AG10803 (cell line): ENCODE measurements around the gene C14orf180.

Experiments used
- DNase-seq: peaks from one replicate; pipeline ENCODE4 v3.0.0; 2010; ENCODE audit warnings: low read depth
- H3K4me3 ChIP-seq: 2 replicates; pipeline ENCODE4 v1.5.1; 2011; ENCODE audit warnings: mild to moderate bottlenecking, low read length, control low read depth
- CTCF ChIP-seq: conservative IDR thresholded peaks from 2 replicates; pipeline ENCODE4 v1.5.1; 2011; ENCODE audit warnings: mild to moderate bottlenecking, low read length, control low read depth, inconsistent platforms

The C14orf180 gene

GRCh38 chr14:104589338-104590195, 10.0 kb downstream of the C14orf180 start:
- no peak for DNase-seq
- no peak overlapping the region for H3K4me3 ChIP-seq
- no peak for TF ChIP-seq CTCF

DNA sequence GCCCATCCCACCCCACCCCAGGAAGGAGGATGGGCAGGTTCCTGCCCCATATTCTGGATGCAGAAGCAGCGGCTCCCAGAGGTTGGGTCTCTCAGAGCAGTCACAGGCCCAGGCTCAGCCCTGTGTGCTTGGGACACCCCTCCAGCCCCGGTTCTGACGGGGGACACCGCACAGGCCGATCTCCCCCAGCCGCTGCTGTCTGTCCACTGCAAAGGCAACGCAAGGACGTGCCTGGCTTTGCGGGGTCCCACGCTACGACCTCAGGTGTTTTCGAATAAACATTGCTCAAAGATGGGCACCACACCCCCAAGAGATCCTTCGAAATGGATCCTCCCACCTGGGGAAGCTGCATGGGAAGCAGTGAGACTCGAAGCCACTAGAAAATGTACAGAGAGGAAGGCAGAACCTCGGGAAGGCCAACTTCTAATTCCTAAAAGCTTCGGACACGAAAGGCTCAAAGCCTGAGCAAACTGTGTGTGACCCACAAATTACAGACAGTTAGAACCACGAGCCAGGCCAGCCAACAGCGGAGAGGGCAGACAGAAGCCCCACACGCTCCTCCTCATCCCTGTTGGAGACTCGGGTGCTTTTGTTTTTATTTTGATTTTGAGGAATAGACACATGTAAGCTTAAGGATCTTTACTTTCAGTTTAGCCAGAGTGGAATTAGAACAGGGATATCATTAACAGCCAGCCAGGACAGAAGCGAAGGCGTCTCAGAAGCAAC, 10.8 kb downstream of the C14orf180 start:
- H3K4me3 ChIP-seq: peak overlapping the region; percentile 15; the same call in 1 of the 2 replicates
- DNase-seq: no peak
- no peak for TF ChIP-seq CTCF

DNA sequence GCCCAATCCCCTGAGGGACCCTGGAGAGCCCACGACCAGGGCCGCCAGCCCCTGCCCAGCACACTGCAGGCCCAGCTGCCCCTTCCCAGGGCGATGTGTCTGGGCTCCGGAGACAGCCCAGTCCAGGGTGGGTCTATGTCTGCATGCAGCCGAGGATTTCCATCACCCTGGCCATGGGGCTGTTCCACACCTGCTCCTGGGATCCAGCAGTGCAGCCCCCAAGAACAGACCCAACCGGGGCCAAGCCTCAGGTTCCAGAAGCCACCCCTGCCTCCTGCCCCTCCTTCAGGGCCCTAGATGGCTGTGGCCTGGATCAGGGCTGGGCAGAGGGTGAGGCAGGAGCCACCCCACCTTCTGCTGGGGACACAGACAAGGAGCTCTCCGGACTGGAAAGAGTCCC, 11.5 kb downstream of the C14orf180 start:
- no peak for TF ChIP-seq CTCF
- H3K4me3 ChIP-seq: no peak overlapping the region
- DNase-seq: no peak

DNA sequence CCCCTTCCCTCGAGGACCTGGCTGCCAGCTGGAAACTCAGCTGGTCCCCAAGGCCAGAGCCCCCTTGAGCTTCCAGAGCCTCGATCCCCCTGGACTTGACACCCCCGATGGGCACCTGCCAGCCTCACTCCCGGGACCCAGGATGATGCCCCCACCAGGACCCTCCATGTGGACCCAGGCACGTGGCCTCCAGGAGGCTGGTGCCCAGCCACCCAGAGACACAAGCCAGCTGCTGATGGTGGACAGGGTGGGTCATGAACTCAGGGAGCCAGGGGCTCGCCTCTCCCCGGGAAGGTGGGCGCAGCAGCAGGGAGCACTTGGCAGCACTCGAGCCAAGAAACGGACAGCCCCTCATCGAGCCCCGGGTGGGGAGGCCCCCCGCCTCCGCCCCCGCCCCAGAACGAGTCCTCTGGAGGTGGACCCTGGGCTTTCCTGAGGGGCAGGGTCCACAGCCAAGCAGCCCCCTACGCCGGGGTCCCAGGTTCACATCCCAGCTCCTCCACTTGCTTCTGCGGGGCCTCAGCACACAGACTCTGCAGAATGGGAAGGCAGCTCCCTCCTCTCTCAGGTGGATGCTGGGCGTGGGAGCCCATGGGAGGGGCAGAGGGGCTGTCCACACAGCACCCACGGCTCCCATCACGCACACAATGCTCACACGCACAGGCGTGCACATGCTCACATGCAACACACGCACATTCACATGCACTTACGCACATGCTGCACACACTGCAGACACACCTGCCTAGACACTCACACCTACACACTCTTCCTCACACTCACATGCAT, 12.1 kb downstream of the C14orf180 start:
- H3K4me3 ChIP-seq: no peak overlapping the region
- TF ChIP-seq CTCF: no peak
- DNase-seq: no peak

DNA sequence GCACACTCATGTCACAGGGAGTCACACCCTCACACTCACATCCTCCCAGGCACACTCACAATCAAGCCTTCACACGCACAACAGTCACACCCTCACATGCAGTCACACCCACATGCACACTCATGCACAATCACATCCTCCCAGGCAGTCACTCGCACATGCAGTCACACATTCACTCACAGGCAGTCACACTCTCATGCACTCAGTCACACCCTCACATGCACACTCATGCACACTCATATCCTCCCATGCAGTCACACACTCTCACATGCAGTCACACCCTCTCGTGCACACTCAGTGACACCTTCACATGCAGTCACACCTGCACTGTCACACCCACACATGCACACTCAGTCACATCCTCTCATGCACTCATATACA, 12.7 kb downstream of the C14orf180 start:
- no peak for DNase-seq
- no peak for TF ChIP-seq CTCF
- no peak overlapping the region for H3K4me3 ChIP-seq

- DNase-seq: no peak
- H3K4me3 ChIP-seq: no peak overlapping the region
- no peak for TF ChIP-seq CTCF
These were observed 13.2 kb downstream of the C14orf180 start for GRCh38 chr14:104592785-104593184.
